ENCODE measurements around the gene SH3BP4.

The SH3BP4 gene

DNA sequence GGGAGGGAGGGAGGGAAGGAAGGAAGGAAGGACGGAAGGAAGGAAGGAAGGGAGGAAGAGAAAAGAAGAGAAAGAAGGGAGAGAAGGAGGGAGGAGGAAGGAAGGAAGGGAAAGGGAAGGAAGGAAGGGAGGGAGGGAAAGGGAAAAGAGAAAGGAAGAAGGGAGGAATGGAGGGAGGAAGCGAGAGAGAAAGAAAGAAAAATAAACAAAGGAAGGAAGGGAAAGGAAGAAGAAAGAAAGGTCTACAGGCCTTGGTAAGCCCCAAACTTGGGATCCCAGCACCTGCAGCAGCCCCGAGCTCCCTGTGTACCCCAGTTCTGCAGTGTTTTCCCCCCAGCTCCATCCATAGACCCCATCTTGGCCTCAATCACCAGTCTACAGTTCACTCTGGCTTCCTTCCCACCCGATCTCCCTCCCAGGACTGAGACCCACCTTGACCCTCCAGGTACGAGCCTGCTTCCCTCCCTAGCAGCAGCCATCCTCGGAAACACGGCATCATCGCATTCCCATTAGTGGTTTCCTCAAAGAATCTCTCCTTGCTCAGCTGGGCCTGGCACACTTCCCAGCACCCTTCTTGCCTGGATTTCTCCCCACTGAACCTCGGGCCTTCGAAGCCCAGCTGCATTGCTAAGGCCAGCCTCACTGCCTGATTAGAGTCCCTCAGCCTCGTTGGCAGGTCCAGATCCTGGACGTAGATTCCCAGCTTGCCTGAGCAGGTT is 46.1 kb upstream of the SH3BP4 start:
- Histone ChIP-seq H3K4me1 (ENCODE audit: insufficient read depth, low read length) (no peaks in the 10 kb centered on the region), H3K79me2 (ENCODE audit: insufficient read depth, low read length) (no peaks in the 10 kb centered on the region), H3K36me3 (ENCODE audit: insufficient read depth, low read length) (no peaks in the 10 kb centered on the region), H3K9me3 (ENCODE audit: insufficient read depth, low read length, severe bottlenecking) (no peaks in the 10 kb centered on the region), H3K4me2 (ENCODE audit: insufficient read depth, low read length) (no peak overlapping the region), H3K27me3 (ENCODE audit: insufficient read depth, low read length, poor library complexity) (no peaks in the 10 kb centered on the region), H3K9ac (ENCODE audit: low read depth, low read length) (no peak overlapping the region), H3K27ac (ENCODE audit: low read length) (no peak overlapping the region), H4K20me1 (ENCODE audit: insufficient read depth, low read length) (no peaks in the 10 kb centered on the region), H2AFZ (ENCODE audit: low read depth, low read length) (no peak overlapping the region; the same call in 1 of the 2 replicates), H3K4me3 (ENCODE audit: low read depth in 1 of 2, low read length in 2 of 2) (no peak overlapping the region)
- TF ChIP-seq EZH2 (IDR thresholded peaks at IDR 0.05; ENCODE audit: borderline replicate concordance, low read depth, low read length, severe bottlenecking) = no peak
- TF ChIP-seq, protein P1, sequence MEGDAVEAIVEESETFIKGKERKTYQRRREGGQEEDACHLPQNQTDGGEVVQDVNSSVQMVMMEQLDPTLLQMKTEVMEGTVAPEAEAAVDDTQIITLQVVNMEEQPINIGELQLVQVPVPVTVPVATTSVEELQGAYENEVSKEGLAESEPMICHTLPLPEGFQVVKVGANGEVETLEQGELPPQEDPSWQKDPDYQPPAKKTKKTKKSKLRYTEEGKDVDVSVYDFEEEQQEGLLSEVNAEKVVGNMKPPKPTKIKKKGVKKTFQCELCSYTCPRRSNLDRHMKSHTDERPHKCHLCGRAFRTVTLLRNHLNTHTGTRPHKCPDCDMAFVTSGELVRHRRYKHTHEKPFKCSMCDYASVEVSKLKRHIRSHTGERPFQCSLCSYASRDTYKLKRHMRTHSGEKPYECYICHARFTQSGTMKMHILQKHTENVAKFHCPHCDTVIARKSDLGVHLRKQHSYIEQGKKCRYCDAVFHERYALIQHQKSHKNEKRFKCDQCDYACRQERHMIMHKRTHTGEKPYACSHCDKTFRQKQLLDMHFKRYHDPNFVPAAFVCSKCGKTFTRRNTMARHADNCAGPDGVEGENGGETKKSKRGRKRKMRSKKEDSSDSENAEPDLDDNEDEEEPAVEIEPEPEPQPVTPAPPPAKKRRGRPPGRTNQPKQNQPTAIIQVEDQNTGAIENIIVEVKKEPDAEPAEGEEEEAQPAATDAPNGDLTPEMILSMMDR (IDR thresholded peaks at IDR 0.05; ENCODE audit: borderline replicate concordance, extremely low read depth, low read length, poor library complexity, severe bottlenecking) = no peak
- DNase-seq (no peak), ATAC-seq (ENCODE audit: insufficient read depth, low read depth) (no peak)

DNA sequence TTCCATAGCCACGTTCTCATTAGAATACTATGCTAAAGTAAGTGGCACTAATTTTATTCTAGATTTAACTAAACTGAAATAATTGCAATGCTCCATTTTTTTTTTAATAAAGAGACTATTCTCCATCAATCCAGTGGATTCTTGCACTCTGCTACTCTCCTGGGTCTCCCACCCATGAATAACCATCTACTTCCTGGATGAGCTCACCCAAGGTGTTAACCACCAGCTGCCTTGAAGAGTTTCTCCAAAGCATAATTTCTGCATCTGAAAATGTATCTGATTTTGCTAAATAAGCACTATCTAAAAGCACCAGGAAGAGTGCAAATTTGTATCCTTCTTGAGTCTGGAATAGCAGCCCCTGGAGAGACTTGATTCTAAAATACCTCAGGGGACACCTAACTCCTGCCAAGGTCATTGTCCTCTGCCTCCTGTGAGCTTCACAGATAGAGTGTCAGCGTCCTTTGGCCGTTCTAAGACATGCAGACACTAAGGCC is 41.6 kb upstream of the SH3BP4 start:
- no peaks in the 10 kb centered on the region for H3K79me2 ChIP-seq (ENCODE audit: insufficient read depth, low read length)
- no peaks in the 10 kb centered on the region for H3K9me3 ChIP-seq (ENCODE audit: insufficient read depth, low read length, severe bottlenecking)
- H3K4me2 ChIP-seq (ENCODE audit: insufficient read depth, low read length) = no peak overlapping the region
- no peak overlapping the region for H3K4me3 ChIP-seq (ENCODE audit: low read depth in 1 of 2, low read length in 2 of 2)
- no peak overlapping the region for H3K9ac ChIP-seq (ENCODE audit: low read depth, low read length)
- H3K27me3 ChIP-seq (ENCODE audit: insufficient read depth, low read length, poor library complexity) = no peaks in the 10 kb centered on the region
- no peaks in the 10 kb centered on the region for H3K36me3 ChIP-seq (ENCODE audit: insufficient read depth, low read length)
- no peak overlapping the region for H3K27ac ChIP-seq (ENCODE audit: low read length)
- no peaks in the 10 kb centered on the region for H3K4me1 ChIP-seq (ENCODE audit: insufficient read depth, low read length)
- ATAC-seq (ENCODE audit: insufficient read depth, low read depth) = no peak
- no peak for TF ChIP-seq EZH2 (IDR thresholded peaks at IDR 0.05; ENCODE audit: borderline replicate concordance, low read depth, low read length, severe bottlenecking)
- TF ChIP-seq, protein P1 (IDR thresholded peaks at IDR 0.05; ENCODE audit: borderline replicate concordance, extremely low read depth, low read length, poor library complexity, severe bottlenecking) = no peak
- no peak overlapping the region for H2AFZ ChIP-seq (ENCODE audit: low read depth, low read length)
- no peak for DNase-seq
- no peaks in the 10 kb centered on the region for H4K20me1 ChIP-seq (ENCODE audit: insufficient read depth, low read length)

DNA sequence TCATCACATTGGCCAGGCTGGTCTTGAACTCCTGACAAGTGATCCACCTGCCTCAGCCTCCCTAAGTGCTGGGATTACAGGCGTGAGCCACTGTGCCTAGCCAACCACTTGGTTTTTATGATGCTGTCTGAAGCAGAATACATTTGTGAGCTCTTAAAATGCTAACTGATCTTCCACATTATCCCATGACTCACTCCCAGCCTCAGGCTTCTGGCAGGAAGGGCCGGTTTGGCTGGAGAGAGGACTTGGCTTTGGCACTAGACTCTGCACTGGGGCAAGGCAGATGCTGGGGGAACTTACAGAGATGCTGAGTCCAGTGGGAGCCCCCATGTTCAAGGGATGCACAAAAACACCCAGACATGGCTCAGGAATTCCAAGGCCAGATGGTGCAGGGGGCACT is 40.5 kb upstream of the SH3BP4 start:
- H3K4me2 ChIP-seq (ENCODE audit: insufficient read depth, low read length) = no peak overlapping the region
- no peak overlapping the region for H2AFZ ChIP-seq (ENCODE audit: low read depth, low read length)
- DNase-seq (no peak), ATAC-seq (ENCODE audit: insufficient read depth, low read depth) (no peak)
- H3K27me3 ChIP-seq (ENCODE audit: insufficient read depth, low read length, poor library complexity) = no peaks in the 10 kb centered on the region
- no peak overlapping the region for H3K27ac ChIP-seq (ENCODE audit: low read length)
- H3K4me3 ChIP-seq (ENCODE audit: low read depth in 1 of 2, low read length in 2 of 2) = no peak overlapping the region
- no peaks in the 10 kb centered on the region for H3K4me1 ChIP-seq (ENCODE audit: insufficient read depth, low read length)
- no peak overlapping the region for H3K9ac ChIP-seq (ENCODE audit: low read depth, low read length)
- TF ChIP-seq, protein P1 (IDR thresholded peaks at IDR 0.05; ENCODE audit: borderline replicate concordance, extremely low read depth, low read length, poor library complexity, severe bottlenecking) = no peak
- TF ChIP-seq EZH2 (IDR thresholded peaks at IDR 0.05; ENCODE audit: borderline replicate concordance, low read depth, low read length, severe bottlenecking) = no peak
- no peaks in the 10 kb centered on the region for H3K9me3 ChIP-seq (ENCODE audit: insufficient read depth, low read length, severe bottlenecking)
- no peaks in the 10 kb centered on the region for H3K79me2 ChIP-seq (ENCODE audit: insufficient read depth, low read length)
- H3K36me3 ChIP-seq (ENCODE audit: insufficient read depth, low read length) = no peaks in the 10 kb centered on the region
- no peaks in the 10 kb centered on the region for H4K20me1 ChIP-seq (ENCODE audit: insufficient read depth, low read length)

All from DND-41 (cell line).